Neuronal stem cell (in vitro differentiated cells): ENCODE results near the gene SLC18A3.

Source experiments
- DNase-seq: peaks from one replicate; pipeline ENCODE4 v3.0.0-alpha.2; 2013; ENCODE audit warnings: low spot score
- H2AFZ ChIP-seq: one replicate; pipeline ENCODE4 v1.6.1; 2013; ENCODE audit warnings: mild to moderate bottlenecking, low read length, inconsistent platforms
- H2AK5ac ChIP-seq: 2 replicates; pipeline ENCODE4 v1.6.1; 2013; ENCODE audit warnings: low read depth, mild to moderate bottlenecking, inconsistent platforms, low read length, moderate library complexity, mixed read lengths
- H2BK120ac ChIP-seq: 2 replicates; pipeline ENCODE4 v1.6.1; 2013; ENCODE audit warnings: low read depth, mild to moderate bottlenecking, inconsistent platforms, low read length, moderate library complexity, mixed read lengths
- H2BK12ac ChIP-seq: one replicate; pipeline ENCODE4 v1.6.1; 2013; ENCODE audit warnings: low read length, inconsistent platforms
- H2BK15ac ChIP-seq: 2 replicates; pipeline ENCODE4 v1.6.1; 2013; ENCODE audit warnings: mild to moderate bottlenecking, low read length, inconsistent platforms, mixed read lengths
- H2BK5ac ChIP-seq: one replicate; pipeline ENCODE4 v1.6.1; 2013; ENCODE audit warnings: inconsistent platforms, mild to moderate bottlenecking, low read length, moderate library complexity
- H3K14ac ChIP-seq: one replicate; pipeline ENCODE4 v1.6.1; 2013; ENCODE audit warnings: low read length, inconsistent platforms
- H3K18ac ChIP-seq: 2 replicates; pipeline ENCODE4 v1.6.1; 2013; ENCODE audit warnings: low read length, inconsistent platforms
- H3K23ac ChIP-seq: 2 replicates; pipeline ENCODE4 v1.6.1; 2013; ENCODE audit warnings: low read depth, mild to moderate bottlenecking, mixed read lengths, low read length, inconsistent platforms; ENCODE audit not compliant: poor library complexity
- H3K27ac ChIP-seq: replicated peaks from 3 replicates; pipeline ENCODE4 v1.5.1; 2013; ENCODE audit warnings: low read length, inconsistent platforms
- H3K27me3 ChIP-seq, 3 experiments: 2 replicates each; pipeline ENCODE4 v1.6.1; 2013; ENCODE audit warnings: low read length in 3 of 3, mild to moderate bottlenecking in 2 of 3, inconsistent platforms in 1 of 3, low read depth in 1 of 3, mixed read lengths in 1 of 3, moderate library complexity in 1 of 3; ENCODE audit not compliant: control insufficient read depth in 3 of 3, insufficient read depth in 3 of 3
- H3K36me3 ChIP-seq, 2 donors: replicated peaks in 1 of 2; 2 replicates each; pipeline ENCODE4 v1.6.1; 2013; ENCODE audit warnings: low read length in 2 of 2; ENCODE audit not compliant: control insufficient read depth in 2 of 2, insufficient read depth in 2 of 2
- H3K4ac ChIP-seq: 2 replicates; pipeline ENCODE4 v1.6.1; 2013; ENCODE audit warnings: inconsistent platforms, mild to moderate bottlenecking, low read length, moderate library complexity
- H3K4me1 ChIP-seq, 2 donors: 1 replicate in 1 of 2; 2 replicates in 1 of 2; pipeline ENCODE4 v1.6.1; 2013; ENCODE audit warnings: low read length in 2 of 2, low read depth in 1 of 2; ENCODE audit not compliant: control insufficient read depth in 2 of 2, insufficient read depth in 1 of 2
- H3K4me2 ChIP-seq: one replicate; pipeline ENCODE4 v1.6.1; 2013; ENCODE audit warnings: mild to moderate bottlenecking, low read length, inconsistent platforms; ENCODE audit not compliant: insufficient read depth, poor library complexity, severe bottlenecking
- H3K4me3 ChIP-seq, 2 donors: 2 replicates each; pipeline ENCODE4 v1.5.1; 2013; ENCODE audit warnings: low read length in 2 of 2, mild to moderate bottlenecking in 2 of 2, inconsistent platforms in 1 of 2, moderate library complexity in 1 of 2
- H3K79me1 ChIP-seq: one replicate; pipeline ENCODE4 v1.6.1; 2013; ENCODE audit warnings: low read depth, mild to moderate bottlenecking, inconsistent platforms, low read length, moderate library complexity
- H3K9ac ChIP-seq: one replicate; pipeline ENCODE4 v1.6.1; 2013; ENCODE audit warnings: mild to moderate bottlenecking, low read depth, low read length, inconsistent platforms; ENCODE audit not compliant: poor library complexity
- H3K9me3 ChIP-seq, 2 donors: replicated peaks in 1 of 2; 2 replicates each; pipeline versions ENCODE3 to v1.6.1; 2013; ENCODE audit warnings: low read length in 2 of 2, mild to moderate bottlenecking in 2 of 2, inconsistent platforms in 1 of 2, low read depth in 1 of 2, mixed read lengths in 1 of 2, moderate library complexity in 1 of 2; ENCODE audit not compliant: control insufficient read depth in 2 of 2, insufficient read depth in 1 of 2
- H4K8ac ChIP-seq: one replicate; pipeline ENCODE4 v1.6.1; 2013; ENCODE audit warnings: low read depth, mild to moderate bottlenecking, inconsistent platforms, low read length, moderate library complexity
- H4K91ac ChIP-seq: one replicate; pipeline ENCODE4 v1.6.1; 2013; ENCODE audit warnings: low read length, low read depth, mild to moderate bottlenecking, inconsistent platforms; ENCODE audit not compliant: poor library complexity
- WGBS, 2 donors: extraction: QIAGEN DNeasy Blood & Tissue Kit; methylation state at CpG; one replicate each; pipeline ENCODE4 v1.1.7; 2013; ENCODE audit warnings: missing lambda C conversion rate in 2 of 2, mixed read lengths in 1 of 2; ENCODE audit not compliant: insufficient read length in 2 of 2, insufficient replicate concordance in 1 of 2; ENCODE audit errors: extremely low coverage in 2 of 2; 5-methylcytosine and 5-hydroxymethylcytosine counted together

The SLC18A3 gene

GRCh38 chr10:49579621-49580020 is 30.5 kb upstream of the SLC18A3 start:
- Histone ChIP-seq H3K79me1 (no peaks in the 10 kb centered on the region), H2BK15ac (no peak overlapping the region), H3K4me1 (peaks cover 0 to 2% of the 10 kb centered on the region in 2 donors), H3K27ac (no peak overlapping the region), H3K18ac (no peak overlapping the region), H2BK120ac (no peak overlapping the region), H2BK12ac (no peak overlapping the region), H3K9me3 (no peaks in the 10 kb centered on the region), H4K91ac (no peak overlapping the region), H3K36me3 (no peaks in the 10 kb centered on the region), H3K4me2 (no peak overlapping the region), H2AK5ac (no peak overlapping the region), H2AFZ (no peak overlapping the region), H3K4me3 (no peak overlapping the region), H3K27me3 (no peaks in the 10 kb centered on the region), H4K8ac (no peak overlapping the region), H2BK5ac (no peak overlapping the region), H3K14ac (no peak overlapping the region), H3K23ac (no peak overlapping the region), H3K9ac (no peak overlapping the region), H3K4ac (no peak overlapping the region)
- no CpG with 5 or more reads among the region's 2 CpGs for WGBS, 2 donors
- no peak for DNase-seq

GRCh38 chr10:49585387-49585786 is 24.7 kb upstream of the SLC18A3 start:
- H3K9me3 ChIP-seq = no peaks in the 10 kb centered on the region
- no peak for DNase-seq
- H3K4me1 ChIP-seq = peaks cover 0 to 2% of the 10 kb centered on the region in 2 donors

DNA sequence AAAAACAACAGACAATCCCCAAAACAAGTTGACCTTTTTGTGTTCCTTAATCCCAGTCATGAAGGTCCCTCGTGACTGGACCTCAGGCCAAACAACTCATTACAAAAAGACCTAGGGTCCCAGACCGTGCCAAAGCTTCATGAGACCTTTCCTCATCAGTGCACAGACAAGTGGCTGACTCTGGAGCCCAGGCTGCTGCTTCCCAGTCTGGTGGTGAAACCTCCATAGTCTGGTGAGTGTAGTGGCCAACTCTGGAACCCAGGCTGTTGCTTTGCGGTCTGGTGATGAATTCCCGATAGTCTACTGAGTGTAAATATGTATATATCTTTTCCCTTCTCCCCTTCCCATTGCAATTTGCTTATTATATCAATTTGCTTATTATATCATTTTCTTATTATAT is 22.1 kb upstream of the SLC18A3 start:
- Histone ChIP-seq H3K36me3 (no peaks in the 10 kb centered on the region), H4K91ac (no peak overlapping the region), H2AK5ac (no peak overlapping the region), H2AFZ (no peak overlapping the region), H3K4ac (no peak overlapping the region), H3K27ac (no peak overlapping the region), H3K14ac (no peak overlapping the region), H3K4me1 (peaks cover 0 to 2% of the 10 kb centered on the region in 2 donors), H3K23ac (no peak overlapping the region), H3K79me1 (no peaks in the 10 kb centered on the region), H2BK15ac (no peak overlapping the region), H2BK120ac (no peak overlapping the region), H2BK5ac (no peak overlapping the region), H2BK12ac (no peak overlapping the region), H3K9me3 (no peaks in the 10 kb centered on the region), H3K4me2 (no peak overlapping the region), H3K9ac (no peak overlapping the region), H4K8ac (no peak overlapping the region), H3K4me3 (no peak overlapping the region), H3K27me3 (no peaks in the 10 kb centered on the region), H3K18ac (no peak overlapping the region)
- WGBS, 2 donors = no CpG with 5 or more reads among the region's 4 CpGs
- no peak for DNase-seq

More at GRCh38 chr10:49585387-49585786, 24.7 kb upstream of the SLC18A3 start:
- Histone ChIP-seq H3K23ac (no peak overlapping the region), H3K4ac (no peak overlapping the region), H2AFZ (no peak overlapping the region), H3K79me1 (no peaks in the 10 kb centered on the region), H3K27ac (no peak overlapping the region), H3K9ac (no peak overlapping the region), H3K14ac (no peak overlapping the region), H4K91ac (no peak overlapping the region), H2BK120ac (no peak overlapping the region), H4K8ac (no peak overlapping the region), H3K36me3 (no peaks in the 10 kb centered on the region), H2AK5ac (no peak overlapping the region), H3K18ac (no peak overlapping the region), H3K4me2 (no peak overlapping the region), H3K4me3 (no peak overlapping the region), H2BK12ac (no peak overlapping the region), H2BK15ac (no peak overlapping the region), H2BK5ac (no peak overlapping the region), H3K27me3 (no peaks in the 10 kb centered on the region)

DNA sequence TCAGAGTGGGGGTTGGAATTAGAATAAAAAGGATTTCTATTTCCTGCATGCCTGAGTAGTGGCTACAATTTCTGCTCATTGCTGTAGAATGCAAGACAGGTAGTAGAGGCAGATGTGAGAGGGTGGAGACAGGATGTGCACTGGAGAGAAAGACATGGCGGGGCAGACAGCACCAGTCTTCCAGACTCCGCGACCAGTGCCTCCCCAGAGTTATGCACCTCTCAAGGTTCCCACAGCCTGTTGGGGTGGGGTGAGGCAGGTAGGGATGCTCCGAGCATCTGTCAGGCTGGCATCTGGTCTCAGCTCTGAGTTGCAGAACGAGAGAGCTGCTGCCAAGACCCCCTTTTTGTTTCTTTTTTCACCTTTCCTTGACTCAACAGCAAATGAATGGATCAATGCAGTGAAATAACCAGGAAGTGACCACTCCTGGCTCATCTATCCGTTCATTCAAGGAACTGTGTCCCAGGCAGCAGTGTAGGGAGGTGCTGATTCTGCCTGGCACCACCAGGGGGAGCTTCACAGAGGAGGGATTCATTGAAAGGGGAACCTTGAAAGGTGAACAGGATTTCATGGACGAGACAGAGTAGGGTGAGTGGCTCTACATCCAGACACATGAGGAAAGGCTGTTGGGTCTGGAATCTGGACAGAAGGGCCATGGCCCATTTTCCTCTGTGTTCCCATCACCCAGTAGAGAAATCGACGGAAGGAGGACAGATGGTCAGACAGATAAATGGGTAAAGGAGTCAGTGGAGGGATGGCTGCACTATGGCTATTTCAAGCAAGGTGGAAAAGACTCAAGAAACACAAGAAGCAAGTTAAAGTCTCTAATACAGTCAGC is 17.2 kb upstream of the SLC18A3 start:
- no peak overlapping the region for H3K23ac ChIP-seq
- no peak overlapping the region for H2BK120ac ChIP-seq
- H3K4me2 ChIP-seq = no peak overlapping the region
- no CpG with 5 or more reads among the region's 9 CpGs for WGBS, 2 donors
- no peak overlapping the region for H4K8ac ChIP-seq
- H2BK15ac ChIP-seq = no peak overlapping the region
- peaks cover 0 to 1% of the 10 kb centered on the region in 2 donors for H3K4me1 ChIP-seq
- no peaks in the 10 kb centered on the region for H3K9me3 ChIP-seq
- H3K27ac ChIP-seq = no peak overlapping the region
- no peak overlapping the region for H2BK5ac ChIP-seq
- H3K27me3 ChIP-seq = peaks cover 0 to 6% (median 2%) of the 10 kb centered on the region in 3 experiments
- no peak overlapping the region for H3K4ac ChIP-seq
- H4K91ac ChIP-seq = no peak overlapping the region
- no peak overlapping the region for H2BK12ac ChIP-seq
- H3K9ac ChIP-seq = no peak overlapping the region
- H2AK5ac ChIP-seq = no peak overlapping the region
- H3K18ac ChIP-seq = no peak overlapping the region
- DNase-seq = no peak
- H3K79me1 ChIP-seq = no peaks in the 10 kb centered on the region
- no peaks in the 10 kb centered on the region for H3K36me3 ChIP-seq
- H3K14ac ChIP-seq = no peak overlapping the region
- no peak overlapping the region for H3K4me3 ChIP-seq
- H2AFZ ChIP-seq = no peak overlapping the region
